DND-41 (cell line): Measurements from ENCODE around the gene LRRC53.

Experiments used
- ATAC-seq: fragments of 200-7000 bp; cut with Tn5 transposase; 3 replicates; pipeline ENCODE4 v1.9.1; 2021; ENCODE audit warnings: low read depth; ENCODE audit not compliant: insufficient read depth
- DNase-seq: peaks from one replicate; pipeline ENCODE4 v3.0.0-alpha.2; 2020
- H2AFZ ChIP-seq: 2 replicates; pipeline ENCODE4 v1.6.0; 2012; ENCODE audit warnings: low read depth, low read length
- H3K27ac ChIP-seq: 2 replicates; pipeline ENCODE4 v1.5.1; 2012; ENCODE audit warnings: low read length, inconsistent platforms
- H3K27me3 ChIP-seq: fragments of 200-600 bp; sonication (generic); 2 replicates; pipeline ENCODE4 v1.6.0; 2012; ENCODE audit warnings: low read length, mild to moderate bottlenecking, inconsistent platforms; ENCODE audit not compliant: insufficient read depth, poor library complexity
- H3K36me3 ChIP-seq: 2 replicates; pipeline ENCODE4 v1.5.1; 2012; ENCODE audit warnings: low read length, inconsistent platforms; ENCODE audit not compliant: insufficient read depth
- H3K4me1 ChIP-seq: 2 replicates; pipeline ENCODE4 v1.5.1; 2012; ENCODE audit warnings: mild to moderate bottlenecking, low read length; ENCODE audit not compliant: insufficient read depth
- H3K4me2 ChIP-seq: 2 replicates; pipeline ENCODE4 v1.6.0; 2012; ENCODE audit warnings: mild to moderate bottlenecking, moderate library complexity, low read length, inconsistent platforms; ENCODE audit not compliant: insufficient read depth
- H3K4me3 ChIP-seq, 2 experiments: fragments of 200-600 bp in 1 of 2; shearing (Covaris generic) in 1 of 2; 2 replicates each; pipeline ENCODE4 v1.5.1; 2012 to 2016; ENCODE audit warnings: inconsistent platforms in 2 of 2, low read length in 2 of 2, mild to moderate bottlenecking in 2 of 2, low read depth in 1 of 2, moderate library complexity in 1 of 2
- H3K79me2 ChIP-seq: 2 replicates; pipeline ENCODE4 v1.6.0; 2012; ENCODE audit warnings: low read length, inconsistent platforms; ENCODE audit not compliant: insufficient read depth
- H3K9ac ChIP-seq: 2 replicates; pipeline ENCODE4 v1.6.0; 2012; ENCODE audit warnings: low read depth, mild to moderate bottlenecking, inconsistent platforms, low read length, moderate library complexity
- H3K9me3 ChIP-seq: 2 replicates; pipeline ENCODE4 v1.5.1; 2012; ENCODE audit warnings: low read length, moderate library complexity, mild to moderate bottlenecking, inconsistent platforms; ENCODE audit not compliant: insufficient read depth, severe bottlenecking
- H4K20me1 ChIP-seq: 2 replicates; pipeline ENCODE4 v1.6.0; 2012; ENCODE audit warnings: low read length; ENCODE audit not compliant: insufficient read depth
- CTCF ChIP-seq: IDR thresholded peaks from 2 replicates; pipeline ENCODE4 v1.5.1; 2012; ENCODE audit warnings: borderline replicate concordance, low read length, moderate library complexity, mild to moderate bottlenecking; ENCODE audit not compliant: poor library complexity, severe bottlenecking; ENCODE audit errors: extremely low read depth
- EZH2 ChIP-seq: IDR thresholded peaks from 3 replicates; pipeline ENCODE4 v1.6.1; 2012; ENCODE audit warnings: borderline replicate concordance, low read depth, mild to moderate bottlenecking, moderate library complexity, low read length, inconsistent platforms; ENCODE audit not compliant: severe bottlenecking

LRRC53 gene

GRCh38 chr1:74528123-74528522 is 15.7 kb upstream of the LRRC53 start:
- no peaks in the 10 kb centered on the region for H3K79me2 ChIP-seq
- H3K4me3 ChIP-seq = no peak overlapping the region
- H3K27ac ChIP-seq = no peak overlapping the region
- DNase-seq (no peak), ATAC-seq (no peak)
- no peak overlapping the region for H2AFZ ChIP-seq
- no peaks in the 10 kb centered on the region for H3K4me1 ChIP-seq
- no peaks in the 10 kb centered on the region for H4K20me1 ChIP-seq
- H3K9me3 ChIP-seq = no peaks in the 10 kb centered on the region
- TF ChIP-seq CTCF = no peak
- no peak for TF ChIP-seq EZH2
- no peak overlapping the region for H3K4me2 ChIP-seq
- H3K36me3 ChIP-seq = no peaks in the 10 kb centered on the region
- no peak overlapping the region for H3K9ac ChIP-seq
- no peaks in the 10 kb centered on the region for H3K27me3 ChIP-seq

DNA sequence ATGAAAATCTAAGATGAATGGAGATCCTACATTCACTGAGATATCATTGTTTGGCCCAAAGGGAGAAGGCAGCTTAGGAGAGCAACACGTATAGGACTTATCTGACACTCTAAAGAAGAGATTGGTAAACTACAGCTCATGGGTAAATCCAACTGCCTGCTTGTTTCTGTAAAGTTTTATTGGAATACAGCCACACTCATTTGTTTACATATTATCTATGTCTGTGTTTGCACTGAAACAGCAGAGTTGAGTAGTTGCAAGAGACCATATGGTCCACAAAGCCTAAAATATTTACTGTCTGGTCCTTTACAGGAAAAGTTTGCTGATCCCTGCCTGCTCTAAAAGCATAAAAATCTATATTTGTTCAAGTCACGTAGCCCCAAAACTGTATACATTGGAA is 14.3 kb upstream of the LRRC53 start:
- no peak overlapping the region for H3K4me3 ChIP-seq
- no peak overlapping the region for H3K27ac ChIP-seq
- H3K9ac ChIP-seq = no peak overlapping the region
- no peaks in the 10 kb centered on the region for H3K36me3 ChIP-seq
- no peak overlapping the region for H2AFZ ChIP-seq
- ATAC-seq (no peak), DNase-seq (no peak)
- no peaks in the 10 kb centered on the region for H3K27me3 ChIP-seq
- no peaks in the 10 kb centered on the region for H3K79me2 ChIP-seq
- no peaks in the 10 kb centered on the region for H3K9me3 ChIP-seq
- no peaks in the 10 kb centered on the region for H4K20me1 ChIP-seq
- TF ChIP-seq CTCF = no peak
- no peak for TF ChIP-seq EZH2
- no peaks in the 10 kb centered on the region for H3K4me1 ChIP-seq
- H3K4me2 ChIP-seq = no peak overlapping the region

DNA sequence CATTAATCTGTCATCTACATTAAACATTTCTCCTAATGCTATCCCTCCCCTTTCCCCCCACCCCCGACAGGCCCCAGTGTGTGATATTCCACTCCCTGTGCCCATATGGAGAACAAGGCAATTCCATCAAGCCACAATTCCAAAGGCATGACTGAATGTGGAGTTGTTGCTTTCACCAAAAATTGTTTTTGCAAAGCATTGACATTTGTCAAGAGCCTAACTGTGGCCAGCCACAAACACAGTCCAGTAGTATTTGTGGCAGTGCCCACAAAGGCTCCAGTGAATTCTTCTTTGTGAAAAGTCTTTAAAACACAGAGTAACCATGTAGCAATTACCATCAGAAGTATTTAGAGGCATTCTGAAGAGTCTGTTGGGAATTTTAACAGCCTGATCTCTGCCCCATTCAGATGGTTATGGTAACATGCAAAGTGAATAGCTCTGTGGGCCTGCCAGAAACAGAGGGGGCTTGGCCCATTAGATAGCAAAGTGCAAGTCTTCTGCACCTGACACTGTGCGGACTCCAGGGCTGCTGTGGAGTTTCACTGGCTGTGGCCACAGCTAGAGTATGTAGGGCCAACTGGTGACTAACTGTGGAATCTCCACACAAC is 11.6 kb upstream of the LRRC53 start:
- H3K79me2 ChIP-seq = no peaks in the 10 kb centered on the region
- H3K4me3 ChIP-seq = no peak overlapping the region
- no peaks in the 10 kb centered on the region for H4K20me1 ChIP-seq
- H3K27ac ChIP-seq = no peak overlapping the region
- no peak overlapping the region for H3K9ac ChIP-seq
- H3K9me3 ChIP-seq = no peaks in the 10 kb centered on the region
- H2AFZ ChIP-seq = no peak overlapping the region
- no peak for DNase-seq
- no peaks in the 10 kb centered on the region for H3K4me1 ChIP-seq
- TF ChIP-seq EZH2 (no peak), CTCF (no peak)
- no peak overlapping the region for H3K4me2 ChIP-seq
- ATAC-seq = no peak
- no peaks in the 10 kb centered on the region for H3K36me3 ChIP-seq
- H3K27me3 ChIP-seq = no peaks in the 10 kb centered on the region

- H3K9me3 ChIP-seq = no peaks in the 10 kb centered on the region
- H3K4me2 ChIP-seq = no peak overlapping the region
Measured at GRCh38 chr1:74522148-74522547, 9.7 kb upstream of the LRRC53 start.

More at GRCh38 chr1:74522148-74522547, 9.7 kb upstream of the LRRC53 start:
- H2AFZ ChIP-seq = no peak overlapping the region
- no peaks in the 10 kb centered on the region for H4K20me1 ChIP-seq
- DNase-seq = no peak
- H3K9ac ChIP-seq = no peak overlapping the region
- TF ChIP-seq EZH2 (no peak), CTCF (no peak)
- no peaks in the 10 kb centered on the region for H3K36me3 ChIP-seq
- no peak overlapping the region for H3K4me3 ChIP-seq
- no peak for ATAC-seq
- no peaks in the 10 kb centered on the region for H3K4me1 ChIP-seq
- H3K79me2 ChIP-seq = no peaks in the 10 kb centered on the region
- no peaks in the 10 kb centered on the region for H3K27me3 ChIP-seq
- H3K27ac ChIP-seq = no peak overlapping the region
